ENCODE measurements around the gene CD79A.

DNA sequence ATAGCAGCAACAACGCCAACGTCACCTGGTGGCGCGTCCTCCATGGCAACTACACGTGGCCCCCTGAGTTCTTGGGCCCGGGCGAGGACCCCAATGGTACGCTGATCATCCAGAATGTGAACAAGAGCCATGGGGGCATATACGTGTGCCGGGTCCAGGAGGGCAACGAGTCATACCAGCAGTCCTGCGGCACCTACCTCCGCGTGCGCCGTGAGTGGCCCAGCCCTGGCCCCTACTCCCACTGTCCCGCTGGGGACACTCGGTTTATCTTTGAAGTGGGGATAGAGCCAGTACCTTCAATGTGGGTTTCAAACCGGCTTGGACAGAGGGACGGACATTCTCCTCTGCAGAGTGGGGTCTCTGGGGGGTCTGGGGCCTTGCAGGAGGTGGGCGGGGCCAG lies 2.0 kb downstream of the CD79A start:
- TF ChIP-seq, protein P1, sequence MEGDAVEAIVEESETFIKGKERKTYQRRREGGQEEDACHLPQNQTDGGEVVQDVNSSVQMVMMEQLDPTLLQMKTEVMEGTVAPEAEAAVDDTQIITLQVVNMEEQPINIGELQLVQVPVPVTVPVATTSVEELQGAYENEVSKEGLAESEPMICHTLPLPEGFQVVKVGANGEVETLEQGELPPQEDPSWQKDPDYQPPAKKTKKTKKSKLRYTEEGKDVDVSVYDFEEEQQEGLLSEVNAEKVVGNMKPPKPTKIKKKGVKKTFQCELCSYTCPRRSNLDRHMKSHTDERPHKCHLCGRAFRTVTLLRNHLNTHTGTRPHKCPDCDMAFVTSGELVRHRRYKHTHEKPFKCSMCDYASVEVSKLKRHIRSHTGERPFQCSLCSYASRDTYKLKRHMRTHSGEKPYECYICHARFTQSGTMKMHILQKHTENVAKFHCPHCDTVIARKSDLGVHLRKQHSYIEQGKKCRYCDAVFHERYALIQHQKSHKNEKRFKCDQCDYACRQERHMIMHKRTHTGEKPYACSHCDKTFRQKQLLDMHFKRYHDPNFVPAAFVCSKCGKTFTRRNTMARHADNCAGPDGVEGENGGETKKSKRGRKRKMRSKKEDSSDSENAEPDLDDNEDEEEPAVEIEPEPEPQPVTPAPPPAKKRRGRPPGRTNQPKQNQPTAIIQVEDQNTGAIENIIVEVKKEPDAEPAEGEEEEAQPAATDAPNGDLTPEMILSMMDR (IDR thresholded peaks at IDR 0.05), result no peak
- no peak for TF ChIP-seq POLR2A (IDR thresholded peaks at IDR 0.05)
